PC-9 (cell line): ENCODE measurements around the gene DDAH2.

Experiments
- EZH2 ChIP-seq: fragments of 200-600 bp; sonication (generic); IDR thresholded peaks from 2 replicates; pipeline ENCODE4 v1.8.0; 2017; ENCODE audit warnings: antibody characterized with exemption, low read depth
- TF ChIP-seq, protein P1 (sequence below): fragments of 200-600 bp; sonication (generic); conservative IDR thresholded peaks from 2 replicates; pipeline ENCODE4 v1.6.1; 2017; ENCODE audit warnings: mixed run types, antibody characterized with exemption, mild to moderate bottlenecking, moderate library complexity

GRCh38 chr6:31765559-31765909, 36.4 kb upstream of the DDAH2 start:
- TF ChIP-seq, protein P1, sequence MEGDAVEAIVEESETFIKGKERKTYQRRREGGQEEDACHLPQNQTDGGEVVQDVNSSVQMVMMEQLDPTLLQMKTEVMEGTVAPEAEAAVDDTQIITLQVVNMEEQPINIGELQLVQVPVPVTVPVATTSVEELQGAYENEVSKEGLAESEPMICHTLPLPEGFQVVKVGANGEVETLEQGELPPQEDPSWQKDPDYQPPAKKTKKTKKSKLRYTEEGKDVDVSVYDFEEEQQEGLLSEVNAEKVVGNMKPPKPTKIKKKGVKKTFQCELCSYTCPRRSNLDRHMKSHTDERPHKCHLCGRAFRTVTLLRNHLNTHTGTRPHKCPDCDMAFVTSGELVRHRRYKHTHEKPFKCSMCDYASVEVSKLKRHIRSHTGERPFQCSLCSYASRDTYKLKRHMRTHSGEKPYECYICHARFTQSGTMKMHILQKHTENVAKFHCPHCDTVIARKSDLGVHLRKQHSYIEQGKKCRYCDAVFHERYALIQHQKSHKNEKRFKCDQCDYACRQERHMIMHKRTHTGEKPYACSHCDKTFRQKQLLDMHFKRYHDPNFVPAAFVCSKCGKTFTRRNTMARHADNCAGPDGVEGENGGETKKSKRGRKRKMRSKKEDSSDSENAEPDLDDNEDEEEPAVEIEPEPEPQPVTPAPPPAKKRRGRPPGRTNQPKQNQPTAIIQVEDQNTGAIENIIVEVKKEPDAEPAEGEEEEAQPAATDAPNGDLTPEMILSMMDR, result no peak
- TF ChIP-seq EZH2, result no peak
